Osteoblast (primary cell): ENCODE results near the gene YTHDF1. TPM values are rescaled to one million over a fixed set of nuclear protein-coding genes. Genes with fewer than 3 reads are reported as not detected.
A peak's percentile ranks its signal among the peaks of the same experiment; 100 is the strongest.
"Not testable (repeated sequence)": the region's sequence is repeated elsewhere in the genome, so short reads cannot be mapped to it uniquely, and the experiment has no call there.

ENCODE experiments used
- DNase-seq: peaks from one replicate; pipeline ENCODE4 v3.0.0; 2011; ENCODE audit warnings: low spot score, mixed read lengths; ENCODE audit not compliant: insufficient read length; ENCODE audit errors: missing footprints
- H2AFZ ChIP-seq: 2 replicates; pipeline ENCODE4 v1.6.0; 2011; ENCODE audit warnings: mild to moderate bottlenecking, low read length
- H3K27ac ChIP-seq: 2 replicates; pipeline ENCODE4 v1.5.1; 2011; ENCODE audit warnings: mild to moderate bottlenecking, low read depth, low read length, moderate library complexity
- H3K27me3 ChIP-seq: 2 replicates; pipeline ENCODE4 v1.6.0; 2012; ENCODE audit warnings: mild to moderate bottlenecking, control low read depth, inconsistent platforms, low read length, moderate library complexity; ENCODE audit not compliant: insufficient read depth
- H3K36me3 ChIP-seq: 2 replicates; pipeline ENCODE4 v1.5.1; 2011; ENCODE audit warnings: mild to moderate bottlenecking, low read length, control low read depth, moderate library complexity; ENCODE audit not compliant: insufficient read depth
- H3K4me1 ChIP-seq: 2 replicates; pipeline ENCODE4 v1.5.1; 2011; ENCODE audit warnings: mild to moderate bottlenecking, low read length, control low read depth, moderate library complexity; ENCODE audit not compliant: insufficient read depth
- H3K4me2 ChIP-seq: 2 replicates; pipeline ENCODE4 v1.6.0; 2011; ENCODE audit warnings: mild to moderate bottlenecking, low read length; ENCODE audit not compliant: insufficient read depth
- H3K4me3 ChIP-seq: fragments of 200-600 bp; sonication (generic); 3 replicates; pipeline ENCODE4 v1.5.1; 2012; ENCODE audit warnings: mild to moderate bottlenecking, low read length, inconsistent platforms; ENCODE audit not compliant: insufficient read depth
- H3K79me2 ChIP-seq: 2 replicates; pipeline ENCODE4 v1.6.0; 2012; ENCODE audit warnings: mild to moderate bottlenecking, low read length, control low read depth, inconsistent platforms; ENCODE audit not compliant: insufficient read depth
- H3K9me3 ChIP-seq: 2 replicates; pipeline ENCODE4 v1.5.1; 2011; ENCODE audit warnings: low read depth, low read length, control low read depth
- H4K20me1 ChIP-seq: 2 replicates; pipeline ENCODE4 v1.6.0; 2012; ENCODE audit warnings: mild to moderate bottlenecking, low read length, control low read depth; ENCODE audit not compliant: insufficient read depth
- CTCF ChIP-seq: IDR thresholded peaks from 2 replicates; pipeline ENCODE4 v1.5.1; 2011; ENCODE audit warnings: mild to moderate bottlenecking, low read depth, low read length, moderate library complexity; ENCODE audit errors: extremely low read depth
- total RNA-seq: library from RNA; depleted of rRNA; stranded (reverse); fragments of >200 nt; gene quantifications from 2 replicates; pipeline ENCODE4 v1.2.3, GENCODE V29; 2012

YTHDF1 gene
- total RNA-seq, 1 donor, result 23.9 TPM

- no peaks in the 10 kb centered on the region for H4K20me1 ChIP-seq
- no peaks in the 10 kb centered on the region for H3K79me2 ChIP-seq
- no peaks in the 10 kb centered on the region for H3K36me3 ChIP-seq
- H3K27ac ChIP-seq, result no peak overlapping the region
- no peaks in the 10 kb centered on the region for H3K4me1 ChIP-seq
- no peak overlapping the region for H3K4me2 ChIP-seq
- no peak overlapping the region for H2AFZ ChIP-seq
- H3K9me3 ChIP-seq, result no peaks in the 10 kb centered on the region
- DNase-seq, result peak; percentile 65
- no peak overlapping the region for H3K4me3 ChIP-seq
- H3K27me3 ChIP-seq, result peaks cover 35% of the 10 kb centered on the region
- no peak for TF ChIP-seq CTCF
Observed at GRCh38 chr20:63158352-63158751, 57.6 kb downstream of the YTHDF1 start.

DNA sequence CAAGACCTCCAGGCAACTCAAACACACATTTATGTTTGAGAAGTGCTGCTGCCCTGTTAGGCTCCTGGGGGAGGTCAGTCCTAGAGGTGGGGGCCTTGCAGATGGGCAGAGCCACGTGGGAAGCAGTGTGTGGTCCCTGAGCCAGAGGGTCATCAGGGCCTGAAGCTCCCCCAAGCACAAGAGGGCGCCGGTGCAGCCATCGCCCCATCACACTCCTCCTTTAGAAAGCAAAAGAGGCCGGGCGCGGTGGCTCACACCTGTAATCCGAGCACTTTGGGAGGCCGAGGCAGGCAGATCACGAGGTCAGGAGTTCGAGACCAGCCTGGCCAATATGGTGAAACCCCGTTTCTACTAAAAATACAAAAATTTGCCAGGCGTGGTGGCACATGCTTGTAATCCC, 58.5 kb downstream of the YTHDF1 start:
- not testable (repeated sequence) for DNase-seq, H3K4me3 ChIP-seq, H4K20me1 ChIP-seq, H3K36me3 ChIP-seq, H3K4me2 ChIP-seq, H3K27ac ChIP-seq, H3K9me3 ChIP-seq, H3K79me2 ChIP-seq, H2AFZ ChIP-seq, H3K4me1 ChIP-seq
- H3K27me3 ChIP-seq, result peaks cover 39% of the 10 kb centered on the region

- no peak for TF ChIP-seq CTCF
- Histone ChIP-seq H3K4me3 (no peak overlapping the region), H2AFZ (no peak overlapping the region), H3K27me3 (peaks cover 39% of the 10 kb centered on the region), H3K27ac (no peak overlapping the region), H3K9me3 (no peaks in the 10 kb centered on the region), H3K79me2 (no peaks in the 10 kb centered on the region), H3K4me1 (no peaks in the 10 kb centered on the region), H3K4me2 (no peak overlapping the region), H4K20me1 (no peaks in the 10 kb centered on the region), H3K36me3 (no peaks in the 10 kb centered on the region)
- peak; percentile 71 for DNase-seq
Observed at GRCh38 chr20:63156221-63156671, 59.7 kb downstream of the YTHDF1 start.

- no peaks in the 10 kb centered on the region for H3K36me3 ChIP-seq
- H3K27ac ChIP-seq, result no peak overlapping the region
- H4K20me1 ChIP-seq, result no peaks in the 10 kb centered on the region
- TF ChIP-seq CTCF, result no peak
- peak; percentile 34 for DNase-seq
- H3K27me3 ChIP-seq, result peaks cover 39% of the 10 kb centered on the region
- H3K9me3 ChIP-seq, result no peaks in the 10 kb centered on the region
- H2AFZ ChIP-seq, result no peak overlapping the region
- H3K79me2 ChIP-seq, result no peaks in the 10 kb centered on the region
- H3K4me2 ChIP-seq, result no peak overlapping the region
- H3K4me1 ChIP-seq, result no peaks in the 10 kb centered on the region
- no peak overlapping the region for H3K4me3 ChIP-seq
Observed at GRCh38 chr20:63155266-63156165, 60.4 kb downstream of the YTHDF1 start.
